GM12891 (cell line): Measurements from ENCODE around the gene FOS.

Experiments
- DNase-seq: peaks from one replicate; pipeline ENCODE4 v3.0.0; 2011; ENCODE audit warnings: low spot score; ENCODE audit not compliant: insufficient read length
- FAIRE-seq: peaks from 2 replicates; lab custom pipeline; 2011; peaks lifted over from hg19 to GRCh38; lab: Jason Lieb, UNC
- PAX5 ChIP-seq: IDR thresholded peaks from 2 replicates; pipeline ENCODE4 v1.6.1; 2011; ENCODE audit warnings: low read length, moderate library complexity, mild to moderate bottlenecking; ENCODE audit not compliant: insufficient read depth, severe bottlenecking
- POLR2A ChIP-seq: IDR thresholded peaks from 2 replicates; pipeline ENCODE4 v1.6.1; 2011; ENCODE audit warnings: low read depth, low read length, control low read depth
- POLR2AphosphoS5 ChIP-seq: IDR thresholded peaks from 2 replicates; pipeline ENCODE4 v1.6.1; 2011; ENCODE audit warnings: low read depth, low read length, control low read depth
- POU2F2 ChIP-seq: IDR thresholded peaks from 2 replicates; pipeline ENCODE4 v1.6.1; 2011; ENCODE audit warnings: low read depth, mild to moderate bottlenecking, control low read depth, low read length, moderate library complexity
- SPI1 ChIP-seq: IDR thresholded peaks from 2 replicates; pipeline ENCODE4 v1.6.1; 2011; ENCODE audit warnings: low read depth, low read length, control low read depth
- TAF1 ChIP-seq: IDR thresholded peaks from 2 replicates; pipeline ENCODE4 v1.6.1; 2011; ENCODE audit warnings: low read depth, low read length, control low read depth

Gene FOS

GRCh38 chr14:75274899-75275569, 3.6 kb upstream of the FOS start:
- peak; percentile 93 for FAIRE-seq

DNA sequence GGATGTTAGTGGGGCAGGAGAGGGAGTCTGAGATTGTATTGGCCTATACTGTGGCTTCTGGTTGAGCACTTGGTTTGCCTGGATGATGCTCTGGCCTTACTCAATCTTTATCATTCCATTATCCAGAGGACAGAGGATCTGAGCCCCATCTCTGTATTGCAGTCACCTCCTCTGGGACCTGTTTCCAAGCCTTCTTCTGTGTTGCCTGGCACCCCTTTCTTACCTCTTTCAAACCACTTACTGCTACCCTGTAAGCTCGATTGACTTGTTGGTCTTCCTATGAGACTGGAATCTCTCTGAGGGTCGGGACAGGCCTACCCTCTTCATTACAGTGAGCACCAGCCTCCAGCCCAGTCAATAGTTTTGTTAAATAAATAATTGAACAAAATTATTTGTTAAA, 3.0 kb upstream of the FOS start:
- no peak for TF ChIP-seq POLR2A
- TF ChIP-seq PAX5 = no peak
- no peak for TF ChIP-seq POLR2AphosphoS5
- no peak for FAIRE-seq
- no peak for DNase-seq

More at GRCh38 chr14:75274899-75275569, 3.6 kb upstream of the FOS start:
- peak; percentile 27 for DNase-seq
- no peak for TF ChIP-seq TAF1
- TF ChIP-seq SPI1 = peak; percentile 75
- TF ChIP-seq POLR2AphosphoS5 = no peak
- TF ChIP-seq POU2F2 = 0 out of 2 replicates have a peak, but pooled peaks have one; percentile 42
- no peak for TF ChIP-seq PAX5

DNA sequence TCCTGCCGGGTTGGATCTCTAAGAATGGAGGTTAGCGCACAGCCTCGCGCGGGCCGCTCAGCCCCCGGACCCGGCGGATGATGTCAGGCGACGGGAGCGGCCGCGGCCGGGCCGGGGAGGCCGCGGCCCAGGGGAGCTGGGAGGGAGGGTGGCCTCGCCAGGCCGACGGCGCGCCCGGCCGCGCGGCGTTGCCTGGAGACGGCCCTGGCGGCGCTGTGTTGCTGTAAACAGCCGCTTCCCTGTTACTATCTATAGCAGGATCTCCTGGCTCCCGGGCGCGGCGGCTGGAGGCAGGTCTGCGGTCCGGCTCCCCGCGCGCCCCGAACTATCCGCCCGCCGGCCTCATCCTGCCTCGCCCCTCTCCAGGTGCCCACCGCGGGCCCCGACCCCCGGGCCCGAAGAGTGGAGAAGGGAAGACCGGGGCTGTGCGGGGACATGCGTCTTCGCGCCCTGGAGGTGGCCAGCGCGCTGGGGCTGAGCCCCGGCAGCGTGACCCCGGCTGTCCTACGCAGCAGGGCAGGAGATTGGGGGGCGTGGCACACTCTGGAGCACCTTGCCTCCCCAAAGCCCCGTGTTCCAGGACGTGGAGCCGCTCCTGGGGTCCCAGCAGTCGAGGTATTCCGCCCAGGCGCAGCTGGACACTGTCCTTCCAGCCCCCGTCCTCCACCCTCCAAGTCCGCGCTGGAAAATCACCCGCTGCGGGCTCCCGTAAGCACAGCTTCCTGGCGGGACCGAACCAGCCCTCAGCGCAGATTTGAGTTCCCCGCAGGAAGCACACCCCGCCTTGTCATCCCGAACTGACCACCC, 1.4 kb upstream of the FOS start:
- FAIRE-seq (peak; percentile 91), DNase-seq (peak; percentile 51)
- no peak for TF ChIP-seq PAX5
- TF ChIP-seq TAF1 = no peak
- no peak for TF ChIP-seq POU2F2
- TF ChIP-seq SPI1 = no peak
- no peak for TF ChIP-seq POLR2A
- no peak for TF ChIP-seq POLR2AphosphoS5

DNA sequence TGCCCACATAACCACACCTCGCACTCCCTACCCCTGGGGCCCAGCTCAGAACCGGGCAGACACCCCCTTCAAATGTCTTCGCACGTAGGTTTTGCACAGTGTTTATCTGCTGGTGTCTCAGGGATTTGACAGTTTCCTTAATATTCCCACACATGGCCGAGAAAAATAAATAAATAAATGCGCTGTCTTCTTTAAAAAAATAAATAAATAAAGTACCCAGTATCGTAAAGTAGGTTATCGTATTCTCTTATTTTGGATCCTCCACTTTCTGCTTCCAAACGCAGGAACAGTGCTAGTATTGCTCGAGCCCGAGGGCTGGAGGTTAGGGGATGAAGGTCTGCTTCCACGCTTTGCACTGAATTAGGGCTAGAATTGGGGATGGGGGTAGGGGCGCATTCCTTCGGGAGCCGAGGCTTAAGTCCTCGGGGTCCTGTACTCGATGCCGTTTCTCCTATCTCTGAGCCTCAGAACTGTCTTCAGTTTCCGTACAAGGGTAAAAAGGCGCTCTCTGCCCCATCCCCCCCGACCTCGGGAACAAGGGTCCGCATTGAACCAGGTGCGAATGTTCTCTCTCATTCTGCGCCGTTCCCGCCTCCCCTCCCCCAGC, 710 bp upstream of the FOS start:
- TF ChIP-seq POLR2A = no peak
- no peak for TF ChIP-seq PAX5
- no peak for TF ChIP-seq SPI1
- no peak for TF ChIP-seq POLR2AphosphoS5
- TF ChIP-seq POU2F2 = no peak
- TF ChIP-seq TAF1 = no peak
- FAIRE-seq = no peak
- no peak for DNase-seq

DNA sequence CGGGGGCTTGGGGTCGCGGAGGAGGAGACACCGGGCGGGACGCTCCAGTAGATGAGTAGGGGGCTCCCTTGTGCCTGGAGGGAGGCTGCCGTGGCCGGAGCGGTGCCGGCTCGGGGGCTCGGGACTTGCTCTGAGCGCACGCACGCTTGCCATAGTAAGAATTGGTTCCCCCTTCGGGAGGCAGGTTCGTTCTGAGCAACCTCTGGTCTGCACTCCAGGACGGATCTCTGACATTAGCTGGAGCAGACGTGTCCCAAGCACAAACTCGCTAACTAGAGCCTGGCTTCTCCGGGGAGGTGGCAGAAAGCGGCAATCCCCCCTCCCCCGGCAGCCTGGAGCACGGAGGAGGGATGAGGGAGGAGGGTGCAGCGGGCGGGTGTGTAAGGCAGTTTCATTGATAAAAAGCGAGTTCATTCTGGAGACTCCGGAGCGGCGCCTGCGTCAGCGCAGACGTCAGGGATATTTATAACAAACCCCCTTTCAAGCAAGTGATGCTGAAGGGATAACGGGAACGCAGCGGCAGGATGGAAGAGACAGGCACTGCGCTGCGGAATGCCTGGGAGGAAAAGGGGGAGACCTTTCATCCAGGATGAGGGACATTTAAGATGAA, 630 bp downstream of the FOS start:
- FAIRE-seq = peak; percentile 35
- TF ChIP-seq PAX5 (no peak), SPI1 (no peak), POU2F2 (no peak), POLR2AphosphoS5 (no peak), POLR2A (no peak), TAF1 (no peak)
- DNase-seq = peak; percentile 25

- TF ChIP-seq POU2F2 = no peak
- no peak for TF ChIP-seq TAF1
- TF ChIP-seq PAX5 = no peak
- no peak for TF ChIP-seq POLR2A
- TF ChIP-seq SPI1 = no peak
- no peak for TF ChIP-seq POLR2AphosphoS5
- FAIRE-seq (no peak), DNase-seq (no peak)
Observed at GRCh38 chr14:75279763-75280290, 1.2 kb downstream of the FOS start.

DNA sequence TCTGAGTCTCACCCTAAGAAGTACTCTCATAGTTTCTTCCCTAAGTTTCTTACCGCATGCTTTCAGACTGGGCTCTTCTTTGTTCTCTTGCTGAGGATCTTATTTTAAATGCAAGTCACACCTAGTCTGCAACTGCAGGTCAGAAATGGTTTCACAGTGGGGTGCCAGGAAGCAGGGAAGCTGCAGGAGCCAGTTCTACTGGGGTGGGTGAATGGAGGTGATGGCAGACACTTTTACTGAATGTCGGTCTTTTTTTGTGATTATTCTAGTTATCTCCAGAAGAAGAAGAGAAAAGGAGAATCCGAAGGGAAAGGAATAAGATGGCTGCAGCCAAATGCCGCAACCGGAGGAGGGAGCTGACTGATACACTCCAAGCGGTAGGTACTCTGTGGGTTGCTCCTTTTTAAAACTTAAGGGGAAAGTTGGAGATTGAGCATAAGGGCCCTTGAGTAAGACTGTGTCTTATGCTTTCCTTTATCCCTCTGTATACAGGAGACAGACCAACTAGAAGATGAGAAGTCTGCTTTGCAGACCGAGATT, 1.7 kb downstream of the FOS start:
- DNase-seq (no peak), FAIRE-seq (no peak)
- TF ChIP-seq POLR2AphosphoS5 = no peak
- no peak for TF ChIP-seq PAX5
- TF ChIP-seq POU2F2 = no peak
- TF ChIP-seq TAF1 = no peak
- TF ChIP-seq SPI1 = no peak
- no peak for TF ChIP-seq POLR2A

- DNase-seq (no peak), FAIRE-seq (no peak)
- no peak for TF ChIP-seq PAX5
- no peak for TF ChIP-seq TAF1
- TF ChIP-seq POLR2AphosphoS5 = no peak
- no peak for TF ChIP-seq SPI1
- no peak for TF ChIP-seq POLR2A
- TF ChIP-seq POU2F2 = no peak
Observed at GRCh38 chr14:75280831-75281653, 2.4 kb downstream of the FOS start.
